MCF 10A (cell line): Measurements from ENCODE around the gene COL23A1. TPM values are rescaled to one million over a fixed set of nuclear protein-coding genes. Genes with fewer than 3 reads are reported as not detected.

ENCODE experiments used
- BruUV-seq: library from RNA; stranded (reverse); fragments of 400-500 nt; replicated peaks from 2 replicates; lab custom pipeline; 2021; lab: Mats Ljungman, UMichigan
- CTCF ChIA-PET: fragments of 300-600 bp; sonication (Branson Sonifier 250); formaldehyde crosslinking; extraction: SDS; loops from one replicate; lab custom pipeline; 2021; ENCODE audit warnings: antibody characterized with exemption, inconsistent platforms; lab: Yijun Ruan, JAX
- POLR2A ChIA-PET: fragments of 300-600, 350-650 bp; sonication (Branson Sonifier 250); formaldehyde crosslinking; extraction: SDS; loops from one replicate; lab custom pipeline; 2020; ENCODE audit warnings: antibody characterized with exemption, inconsistent platforms; lab: Yijun Ruan, JAX
- DNase-seq: peaks from one replicate; pipeline ENCODE4 v3.0.0-alpha.2; 2018; ENCODE audit not compliant: unreplicated experiment
- H3K27ac Mint-ChIP-seq: one replicate; pipeline ENCODE4 v1.8.0; 2022; ENCODE audit warnings: mild to moderate bottlenecking, low read depth, mixed read lengths; ENCODE audit not compliant: unreplicated experiment
- H3K27me3 Mint-ChIP-seq: one replicate; pipeline ENCODE4 v1.8.0; 2022; ENCODE audit warnings: mixed read lengths; ENCODE audit not compliant: insufficient read depth, unreplicated experiment
- H3K36me3 Mint-ChIP-seq: one replicate; pipeline ENCODE4 v1.8.0; 2022; ENCODE audit warnings: mild to moderate bottlenecking, moderate library complexity, mixed read lengths; ENCODE audit not compliant: insufficient read depth, unreplicated experiment
- H3K4me1 Mint-ChIP-seq: one replicate; pipeline ENCODE4 v1.8.0; 2022; ENCODE audit warnings: mixed read lengths; ENCODE audit not compliant: insufficient read depth, unreplicated experiment
- H3K4me3 Mint-ChIP-seq: one replicate; pipeline ENCODE4 v1.8.0; 2022; ENCODE audit warnings: mild to moderate bottlenecking, moderate library complexity, mixed read lengths; ENCODE audit not compliant: unreplicated experiment
- H3K9me3 Mint-ChIP-seq: one replicate; pipeline ENCODE4 v1.8.0; 2022; ENCODE audit warnings: mixed read lengths; ENCODE audit not compliant: unreplicated experiment
- intact Hi-C: fragments of 100-400 bp; cut with micrococcal nuclease; formaldehyde crosslinking; loops from 2 replicates; pipeline ENCODE4 v1.14.1; 2022
- total RNA-seq: library from RNA; stranded (reverse); gene quantifications from 2 replicates; pipeline ENCODE4 v1.2.3, GENCODE V29; 2022
- TF ChIP-seq, protein P1 (sequence below): fragments of 200-600 bp; IDR thresholded peaks from one replicate; pipeline ENCODE4 v1.8.0; 2022; ENCODE audit warnings: antibody characterized with exemption, mild to moderate bottlenecking; ENCODE audit not compliant: unreplicated experiment

COL23A1 gene
- total RNA-seq, 1 experiment from 2014 or later = not detected

DNA sequence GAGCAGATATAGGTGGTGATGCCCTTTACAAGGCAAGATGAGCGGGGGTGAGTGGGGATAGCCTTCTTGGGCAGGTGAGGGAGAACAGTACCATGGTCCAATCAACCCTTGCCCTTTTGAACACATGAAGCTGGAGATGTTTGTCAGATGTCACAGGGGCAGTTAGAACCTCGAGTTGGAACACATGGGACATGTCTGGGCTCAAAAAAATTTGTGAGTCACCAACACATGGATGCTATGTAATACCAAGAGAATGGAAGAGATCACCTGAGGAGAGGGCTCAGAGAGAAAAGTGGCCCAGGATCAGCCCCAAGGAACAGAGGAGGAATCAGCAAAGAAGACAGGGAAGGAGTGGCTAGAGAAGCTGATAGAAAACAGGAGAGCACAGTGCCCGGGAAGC is 362.3 kb downstream of the COL23A1 start:
- peak overlapping the region; percentile 57 for H3K27ac Mint-ChIP-seq
- no TSS peak for BruUV-seq
- peaks cover 57% of the 10 kb centered on the region for H3K36me3 Mint-ChIP-seq
- DNase-seq = no peak
- peak overlapping the region; percentile 1 for H3K4me3 Mint-ChIP-seq
- no peaks in the 10 kb centered on the region for H3K27me3 Mint-ChIP-seq
- H3K4me1 Mint-ChIP-seq = peaks cover 52% of the 10 kb centered on the region
- peaks cover 11% of the 10 kb centered on the region for H3K9me3 Mint-ChIP-seq
- ChIA-PET CTCF (interaction anchor here (0.6 to 1.9 kb wide), 6 partner anchors 12 to 432 kb away, joined by 3 to 5 read pairs (median 3); no protein-coding TSS in a partner anchor), POLR2A (interaction anchor here (0.7 to 6.4 kb wide), 5 partner anchors 15 to 26 kb away, joined by 3 to 32 read pairs (median 5); partner anchors contain the start of gene HNRNPAB)
- intact Hi-C loops = no loop called here
- TF ChIP-seq, protein P1, sequence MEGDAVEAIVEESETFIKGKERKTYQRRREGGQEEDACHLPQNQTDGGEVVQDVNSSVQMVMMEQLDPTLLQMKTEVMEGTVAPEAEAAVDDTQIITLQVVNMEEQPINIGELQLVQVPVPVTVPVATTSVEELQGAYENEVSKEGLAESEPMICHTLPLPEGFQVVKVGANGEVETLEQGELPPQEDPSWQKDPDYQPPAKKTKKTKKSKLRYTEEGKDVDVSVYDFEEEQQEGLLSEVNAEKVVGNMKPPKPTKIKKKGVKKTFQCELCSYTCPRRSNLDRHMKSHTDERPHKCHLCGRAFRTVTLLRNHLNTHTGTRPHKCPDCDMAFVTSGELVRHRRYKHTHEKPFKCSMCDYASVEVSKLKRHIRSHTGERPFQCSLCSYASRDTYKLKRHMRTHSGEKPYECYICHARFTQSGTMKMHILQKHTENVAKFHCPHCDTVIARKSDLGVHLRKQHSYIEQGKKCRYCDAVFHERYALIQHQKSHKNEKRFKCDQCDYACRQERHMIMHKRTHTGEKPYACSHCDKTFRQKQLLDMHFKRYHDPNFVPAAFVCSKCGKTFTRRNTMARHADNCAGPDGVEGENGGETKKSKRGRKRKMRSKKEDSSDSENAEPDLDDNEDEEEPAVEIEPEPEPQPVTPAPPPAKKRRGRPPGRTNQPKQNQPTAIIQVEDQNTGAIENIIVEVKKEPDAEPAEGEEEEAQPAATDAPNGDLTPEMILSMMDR = no peak

DNA sequence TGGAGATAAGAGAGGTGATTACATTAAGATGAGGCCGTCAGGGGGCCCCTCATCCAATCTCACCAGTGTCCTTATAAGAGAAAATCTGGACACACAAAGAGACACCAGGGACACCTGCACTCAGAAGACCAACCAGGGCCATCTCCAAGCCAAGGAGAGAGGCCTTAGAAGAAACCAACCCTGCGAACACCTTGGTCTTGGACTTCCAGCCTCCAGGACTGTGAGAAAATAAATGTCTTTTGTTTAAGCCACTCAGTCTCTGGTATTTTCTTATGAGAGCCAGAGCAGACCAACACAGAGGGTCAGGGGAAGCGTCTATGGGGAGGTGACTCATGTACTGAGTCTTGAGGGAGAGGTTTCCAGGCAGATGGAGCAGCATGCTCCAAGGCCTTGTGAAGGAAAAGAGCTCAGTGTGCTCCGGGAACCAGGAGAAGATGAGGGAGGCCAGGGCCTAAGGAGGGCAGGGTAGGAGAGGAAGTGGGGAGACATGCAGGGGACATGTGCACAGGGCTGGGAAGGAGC is 363.0 kb downstream of the COL23A1 start:
- Mint-ChIP-seq H3K27me3 (no peaks in the 10 kb centered on the region), H3K4me3 (no peak overlapping the region), H3K4me1 (peaks cover 54% of the 10 kb centered on the region), H3K36me3 (peaks cover 57% of the 10 kb centered on the region), H3K9me3 (peaks cover 11% of the 10 kb centered on the region), H3K27ac (peak overlapping the region; percentile 55)
- no TSS peak for BruUV-seq
- TF ChIP-seq, protein P1 = no peak
- ChIA-PET POLR2A (interaction anchor here (0.7 to 6.4 kb wide), 6 partner anchors 10 to 25 kb away, joined by 3 to 32 read pairs (median 4); partner anchors contain the start of gene HNRNPAB), CTCF (interaction anchor here (1.1 to 1.9 kb wide), 3 partner anchors 8 to 20 kb away, joined by 3 to 5 read pairs (median 5); no protein-coding TSS in a partner anchor)
- no peak for DNase-seq
- intact Hi-C loops = no loop called here

DNA sequence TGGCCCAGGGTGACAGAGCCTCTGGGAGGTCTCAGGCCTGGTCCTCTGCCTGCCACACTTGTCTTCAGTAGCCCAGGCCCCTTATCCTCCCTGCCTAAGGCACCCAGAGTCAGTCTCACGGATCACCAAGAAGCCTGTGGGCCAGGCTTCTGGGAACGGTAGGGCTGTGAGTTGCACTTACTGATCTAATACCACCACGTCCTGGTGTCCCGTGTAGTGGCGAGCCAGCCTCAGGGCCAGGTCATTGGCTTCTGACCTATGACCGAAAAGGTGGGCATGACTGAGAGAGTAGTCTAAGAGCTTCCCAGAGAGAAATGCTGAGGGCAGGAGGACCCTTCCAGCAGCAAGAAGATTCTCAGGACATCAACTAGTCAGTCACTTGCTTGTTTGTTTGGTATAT is 365.0 kb downstream of the COL23A1 start:
- H3K27me3 Mint-ChIP-seq = no peaks in the 10 kb centered on the region
- H3K27ac Mint-ChIP-seq = no peak overlapping the region
- intact Hi-C loops = no loop called here
- DNase-seq = no peak
- peaks cover 47% of the 10 kb centered on the region for H3K36me3 Mint-ChIP-seq
- POLR2A ChIA-PET = interaction anchor here (1.2 to 2.0 kb wide), 5 partner anchors 9 to 26 kb away, joined by 3 to 8 read pairs (median 4); no protein-coding TSS in a partner anchor
- peaks cover 49% of the 10 kb centered on the region for H3K4me1 Mint-ChIP-seq
- H3K9me3 Mint-ChIP-seq = peaks cover 11% of the 10 kb centered on the region
- TF ChIP-seq, protein P1 = no peak
- H3K4me3 Mint-ChIP-seq = no peak overlapping the region
- CTCF ChIA-PET = interaction anchor here (0.6 to 1.3 kb wide), 2 partner anchors 10 to 64 kb away, joined by 3 to 4 read pairs; no protein-coding TSS in a partner anchor
- no TSS peak for BruUV-seq

GRCh38 chr5:178224403-178224802 is 365.8 kb downstream of the COL23A1 start:
- BruUV-seq = no TSS peak
- H3K27ac Mint-ChIP-seq = no peak overlapping the region
- H3K36me3 Mint-ChIP-seq = peaks cover 43% of the 10 kb centered on the region
- TF ChIP-seq, protein P1 = no peak
- intact Hi-C loops = no loop called here
- peaks cover 11% of the 10 kb centered on the region for H3K9me3 Mint-ChIP-seq
- ChIA-PET CTCF (interaction anchor here (1.3 kb wide), 1 partner anchor 10 kb away, joined by 4 read pairs; no protein-coding TSS in a partner anchor), POLR2A (interaction anchor here (1.2 to 2.0 kb wide), 3 partner anchors 8 to 14 kb away, joined by 3 to 8 read pairs (median 4); no protein-coding TSS in a partner anchor)
- peaks cover 43% of the 10 kb centered on the region for H3K4me1 Mint-ChIP-seq
- no peak for DNase-seq
- H3K4me3 Mint-ChIP-seq = no peak overlapping the region
- no peaks in the 10 kb centered on the region for H3K27me3 Mint-ChIP-seq
